ENCODE results near the gene IPO4. TPM values are rescaled to one million over a fixed set of nuclear protein-coding genes. Genes with fewer than 3 reads are reported as not detected.
A peak's percentile ranks its signal among the peaks of the same experiment; 100 is the strongest.

Gene IPO4
- total and polyA plus RNA-seq, 2 of the 4 experiments (the other 2 are of a cell fraction): 37.6 to 39.4 TPM

DNA sequence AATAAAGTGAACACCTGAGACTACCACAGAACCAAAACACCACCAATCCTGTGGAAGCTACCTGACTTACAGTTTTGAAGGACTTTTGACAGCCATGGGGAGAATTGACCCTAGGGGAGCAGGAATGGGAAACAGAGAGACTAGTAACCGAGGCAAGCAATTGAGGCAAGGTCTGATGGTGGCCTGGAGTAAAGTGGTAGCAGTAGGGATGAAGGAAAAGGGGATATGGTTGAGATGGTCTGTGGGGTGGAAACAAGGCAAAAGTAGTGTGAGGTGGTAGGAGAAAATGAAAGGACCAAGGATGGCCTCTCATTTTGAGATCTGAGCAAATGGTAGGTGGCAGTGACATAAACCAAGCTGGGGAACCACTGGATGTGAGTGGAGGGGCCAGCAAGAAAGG, 31.8 kb downstream of the IPO4 start:
- Histone ChIP-seq H3K18ac (ENCODE audit: low read depth, low read length) (no peak overlapping the region), H2BK20ac (ENCODE audit: low read depth, low read length) (no peak overlapping the region), H2AFZ (replicated peaks; ENCODE audit: low read length, poor library complexity) (no peak overlapping the region), H3K27ac (ENCODE audit: insufficient read depth, low read length) (no peak overlapping the region), H2AK5ac (ENCODE audit: low read depth, low read length) (no peak overlapping the region), H3K56ac (ENCODE audit: extremely low read depth, insufficient read depth, low read length) (no peak overlapping the region), H2BK120ac (ENCODE audit: low read depth, low read length) (no peak overlapping the region), H3K23ac (ENCODE audit: low read depth, low read length) (no peak overlapping the region), H3K9me3 (ENCODE audit: control insufficient read depth, insufficient read depth, low read length) (no peaks in the 10 kb centered on the region), H3K4ac (ENCODE audit: low read depth, low read length) (no peak overlapping the region), H4K20me1 (ENCODE audit: insufficient read depth, low read length) (no peaks in the 10 kb centered on the region), H4K91ac (ENCODE audit: insufficient read depth, low read depth, low read length) (no peak overlapping the region), H2AK9ac (replicated peaks; ENCODE audit: low read depth, low read length, poor library complexity) (peak overlapping the region; percentile 24), H2BK15ac (ENCODE audit: low read depth, low read length) (no peak overlapping the region), H3K9ac (ENCODE audit: low read depth, low read length) (no peak overlapping the region), H3K79me1 (ENCODE audit: low read depth in 1 of 2, low read length in 2 of 2) (peaks cover 7 to 11% of the 10 kb centered on the region in 2 experiments), H3K4me3 (ENCODE audit: insufficient read depth, low read depth, low read length) (no peak overlapping the region), H3K4me1 (ENCODE audit: control insufficient read depth, insufficient read depth, low read length) (peaks cover 3% of the 10 kb centered on the region), H4K8ac (ENCODE audit: low read depth in 2 of 2, low read length in 2 of 2) (no peak overlapping the region), H3K4me2 (ENCODE audit: low read depth, low read length) (no peak overlapping the region), H3K36me3 (ENCODE audit: control insufficient read depth, insufficient read depth, low read length) (peaks cover 57% of the 10 kb centered on the region), H3K14ac (replicated peaks; ENCODE audit: low read depth, low read length) (no peak overlapping the region), H4K5ac (ENCODE audit: low read depth, low read length) (no peak overlapping the region), H3K27me3 (ENCODE audit: control insufficient read depth, insufficient read depth, low read length) (no peaks in the 10 kb centered on the region), H3K9me1 (ENCODE audit: insufficient read depth, low read length) (peaks cover under 1% of the 10 kb centered on the region; the same call in 1 of the 2 replicates), H2BK5ac (ENCODE audit: low read depth, low read length, poor library complexity, severe bottlenecking) (no peak overlapping the region)
- intact Hi-C loops (cut with micrococcal nuclease): no loop called here
- in situ Hi-C loops (cut with MboI; ENCODE audit: low sequenced_read_pairs): no loop called here
- BruUV-seq (replicated peaks): no TSS peak
- ChIA-PET CTCF (interaction anchor here (0.6 to 1.4 kb wide), 2 partner anchors 10 to 1129 kb away, joined by 3 to 6 read pairs; partner anchors contain the start of gene PSME2), POLR2A (ENCODE audit: unreplicated experiment) (no interaction called here)
- DNase-seq: no peak
- WGBS, 2 experiments (ENCODE audit: extremely low coverage in 2 of 2, insufficient read length in 1 of 2): 100% methylated on average over 1 of the region's 1 CpG; no CpG with 5 or more reads in 1 of the 2 experiments
- no peak for TF ChIP-seq BHLHE40 (IDR thresholded peaks at IDR 0.05; ENCODE audit: low read depth, low read length)
- TF ChIP-seq MAZ (IDR thresholded peaks at IDR 0.05; ENCODE audit: borderline replicate concordance, low read depth, low read length): no peak
- no peak for TF ChIP-seq SMC3 (IDR thresholded peaks at IDR 0.05; ENCODE audit: low read depth, low read length)
- TF ChIP-seq RAD21 (IDR thresholded peaks at IDR 0.05; ENCODE audit: low read length): no peak
- TF ChIP-seq USF2 (IDR thresholded peaks at IDR 0.05; ENCODE audit: low read depth, low read length): no peak
- TF ChIP-seq RCOR1 (IDR thresholded peaks at IDR 0.05; ENCODE audit: insufficient replicate concordance, low read length): no peak
- no peak for TF ChIP-seq CEBPB (IDR thresholded peaks at IDR 0.05; ENCODE audit: low read depth, low read length)
- no peak for TF ChIP-seq RFX5 (IDR thresholded peaks at IDR 0.05; ENCODE audit: low read depth, low read length)
- TF ChIP-seq ELK1 (IDR thresholded peaks at IDR 0.05; ENCODE audit: borderline replicate concordance, low read depth, low read length): no peak
- no peak for TF ChIP-seq POLR2A (IDR thresholded peaks at IDR 0.05; ENCODE audit: low read depth, low read length)
- no peak for TF ChIP-seq MAFK (IDR thresholded peaks at IDR 0.05; ENCODE audit: low read depth, low read length)
- no peak for TF ChIP-seq NFE2L2 (IDR thresholded peaks at IDR 0.05; ENCODE audit: low read depth, low read length)
- no peak for TF ChIP-seq MXI1 (IDR thresholded peaks at IDR 0.05; ENCODE audit: borderline replicate concordance, low read depth, low read length)
- TF ChIP-seq, protein P1, sequence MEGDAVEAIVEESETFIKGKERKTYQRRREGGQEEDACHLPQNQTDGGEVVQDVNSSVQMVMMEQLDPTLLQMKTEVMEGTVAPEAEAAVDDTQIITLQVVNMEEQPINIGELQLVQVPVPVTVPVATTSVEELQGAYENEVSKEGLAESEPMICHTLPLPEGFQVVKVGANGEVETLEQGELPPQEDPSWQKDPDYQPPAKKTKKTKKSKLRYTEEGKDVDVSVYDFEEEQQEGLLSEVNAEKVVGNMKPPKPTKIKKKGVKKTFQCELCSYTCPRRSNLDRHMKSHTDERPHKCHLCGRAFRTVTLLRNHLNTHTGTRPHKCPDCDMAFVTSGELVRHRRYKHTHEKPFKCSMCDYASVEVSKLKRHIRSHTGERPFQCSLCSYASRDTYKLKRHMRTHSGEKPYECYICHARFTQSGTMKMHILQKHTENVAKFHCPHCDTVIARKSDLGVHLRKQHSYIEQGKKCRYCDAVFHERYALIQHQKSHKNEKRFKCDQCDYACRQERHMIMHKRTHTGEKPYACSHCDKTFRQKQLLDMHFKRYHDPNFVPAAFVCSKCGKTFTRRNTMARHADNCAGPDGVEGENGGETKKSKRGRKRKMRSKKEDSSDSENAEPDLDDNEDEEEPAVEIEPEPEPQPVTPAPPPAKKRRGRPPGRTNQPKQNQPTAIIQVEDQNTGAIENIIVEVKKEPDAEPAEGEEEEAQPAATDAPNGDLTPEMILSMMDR (conservative IDR thresholded peaks at IDR 0.05; ENCODE audit: low read depth, low read length): no peak
- TF ChIP-seq FOS (IDR thresholded peaks at IDR 0.05; ENCODE audit: low read depth, low read length): no peak
- no peak for TF ChIP-seq CHD1 (IDR thresholded peaks at IDR 0.05; ENCODE audit: low read depth, low read length)
- ATAC-seq (ENCODE audit: low read depth): no peak
- dilution Hi-C loops (cut with HindIII; ENCODE audit: low sequenced_read_pairs, unreplicated experiment): no loop called here
